Kidney (tissue), 14 donors: Measurements from ENCODE around the gene CARHSP1. TPM values are rescaled to one million over a fixed set of nuclear protein-coding genes. Genes with fewer than 3 reads are reported as not detected.

Source experiments
- DNase-seq, 5 donors: peaks; one replicate each; pipeline ENCODE4 v3.0.0-alpha.2; 2013 to 2020
- FAIRE-seq: peaks from 2 replicates; lab custom pipeline; 2012; peaks lifted over from hg19 to GRCh38; lab: Jason Lieb, UNC
- H3K27ac ChIP-seq, 2 donors: one replicate each; pipeline ENCODE4 v1.7.0; 2013; ENCODE audit warnings: low read depth in 2 of 2, low read length in 2 of 2, inconsistent platforms in 1 of 2
- H3K27me3 ChIP-seq: one replicate; pipeline ENCODE4 v1.7.1; 2013; ENCODE audit warnings: low read length, inconsistent platforms; ENCODE audit not compliant: control insufficient read depth, insufficient read depth
- H3K36me3 ChIP-seq, 3 donors: one replicate each; pipeline versions ENCODE4 v1.7.0 to v1.7.1; 2013; ENCODE audit warnings: low read length in 3 of 3, control low read depth in 1 of 3, inconsistent platforms in 1 of 3; ENCODE audit not compliant: insufficient read depth in 3 of 3, control insufficient read depth in 2 of 3
- H3K4me1 ChIP-seq, 3 donors: one replicate each; pipeline versions ENCODE4 v1.7.0 to v1.7.1; 2013; ENCODE audit warnings: low read length in 3 of 3, inconsistent platforms in 1 of 3, low read depth in 1 of 3; ENCODE audit not compliant: control insufficient read depth in 2 of 3, insufficient read depth in 2 of 3
- H3K4me3 ChIP-seq, 3 donors: one replicate each; pipeline versions ENCODE4 v1.7.0 to v1.8.1; 2013; ENCODE audit warnings: low read length in 3 of 3, control low read depth in 1 of 3, inconsistent platforms in 1 of 3
- H3K9ac ChIP-seq, 3 donors: one replicate each; pipeline versions ENCODE4 v1.7.0 to v1.7.1; 2013; ENCODE audit warnings: low read length in 3 of 3, control low read depth in 1 of 3, inconsistent platforms in 1 of 3
- H3K9me3 ChIP-seq, 3 donors: one replicate each; pipeline versions ENCODE4 v1.7.0 to v1.7.1; 2013; ENCODE audit warnings: low read length in 3 of 3, control low read depth in 1 of 3, inconsistent platforms in 1 of 3; ENCODE audit not compliant: control insufficient read depth in 2 of 3, insufficient read depth in 1 of 3
- CTCF ChIP-seq: IDR thresholded peaks from 3 replicates; pipeline ENCODE4 v1.5.1; 2012; ENCODE audit warnings: mild to moderate bottlenecking, moderate library complexity, borderline replicate concordance; ENCODE audit not compliant: insufficient read depth; ENCODE audit errors: extremely low read depth
- intact Hi-C: fragments of 100-400 bp; cut with DNase I; formaldehyde crosslinking; loops from one replicate; pipeline ENCODE4 v1.11.1; 2022
- polyA plus RNA-seq: library from polyadenylated mRNA; stranded (reverse); fragments of 350-450 nt; fragmentation: Illumina TruSeq; extraction: RNeasy Lipid Tissue Mini Kit (QIAGEN cat#74804); gene quantifications from one replicate; pipeline ENCODE4 v1.2.3, GENCODE V29; 2014; ENCODE audit warnings: low read depth, low replicate concordance; ENCODE audit not compliant: insufficient read depth
- total RNA-seq: library from RNA; stranded (reverse); fragmentation: NEBNext Ultra II Directional; extraction: Animal tissue kit (Norgen Biotek cat#: 25700); gene quantifications from one replicate; pipeline ENCODE4 v1.2.1, GENCODE V29; 2021
- donor health status: control.
- donor health status: control.
- donor health status: control.
- donor health status: control.
- donor health status: control.
- donor health status: DM: yes; HTN: yes; CAD: no.
- donor health status: Normal renal cell carcinoma (clear cell type).

The CARHSP1 gene
- total and polyA plus RNA-seq, 2 donors from 2014 or later = 130 to 134 TPM

GRCh38 chr16:8819411-8820034, 49.3 kb downstream of the CARHSP1 start:
- no peak for DNase-seq
- intact Hi-C loops = no loop called here
- Histone ChIP-seq H3K27ac (no peak overlapping the region), H3K4me1 (no peaks in the 10 kb centered on the region), H3K9ac (no peak overlapping the region), H3K9me3 (no peaks in the 10 kb centered on the region), H3K36me3 (peaks cover 4 to 7% (median 6%) of the 10 kb centered on the region in 3 donors), H3K27me3 (no peaks in the 10 kb centered on the region), H3K4me3 (no peak overlapping the region)
- FAIRE-seq = no peak
- no peak for TF ChIP-seq CTCF

DNA sequence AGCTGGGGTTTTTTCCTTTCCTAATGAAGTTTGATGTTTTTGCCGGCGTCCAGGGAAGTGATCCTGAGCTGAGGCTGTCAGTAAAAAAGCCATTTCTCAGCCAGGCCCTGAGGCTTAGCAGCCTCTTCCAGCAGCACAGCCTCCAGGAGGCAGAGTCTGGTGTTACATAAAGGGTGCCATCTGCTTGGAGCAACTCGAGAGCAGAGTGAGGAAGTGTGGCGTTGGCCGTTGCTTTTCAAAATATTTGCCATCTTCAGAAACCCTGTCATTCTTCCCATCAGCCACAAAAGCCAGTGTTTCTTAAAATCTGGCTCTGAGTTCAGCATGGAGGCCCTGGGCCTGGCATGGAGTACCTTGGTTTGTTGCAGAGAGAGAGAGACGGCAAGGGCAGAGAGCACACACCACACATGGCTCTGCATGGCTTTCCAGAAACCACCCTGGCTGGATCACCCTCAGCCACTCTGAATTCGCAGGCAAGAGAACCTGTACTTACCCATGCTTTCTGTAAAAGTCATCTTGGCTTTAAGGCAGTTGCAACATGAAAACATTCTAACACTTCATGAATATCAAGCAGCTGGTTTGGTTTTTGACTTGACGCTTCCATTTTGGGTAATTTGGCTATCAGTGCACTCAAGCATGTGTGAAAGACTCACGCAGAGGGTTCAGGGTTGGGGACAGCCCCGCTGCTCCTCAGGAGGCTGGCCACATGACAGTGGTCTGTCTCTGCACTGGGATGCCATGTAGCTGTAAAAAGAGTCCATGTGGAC, 50.1 kb downstream of the CARHSP1 start:
- H3K9me3 ChIP-seq = no peaks in the 10 kb centered on the region
- H3K4me3 ChIP-seq = no peak overlapping the region
- no peaks in the 10 kb centered on the region for H3K4me1 ChIP-seq
- DNase-seq (no peak), FAIRE-seq (no peak)
- H3K36me3 ChIP-seq = peaks cover 4 to 13% (median 10%) of the 10 kb centered on the region in 3 donors
- intact Hi-C loops = no loop called here
- no peaks in the 10 kb centered on the region for H3K27me3 ChIP-seq
- H3K27ac ChIP-seq = no peak overlapping the region
- H3K9ac ChIP-seq = no peak overlapping the region
- no peak for TF ChIP-seq CTCF

DNA sequence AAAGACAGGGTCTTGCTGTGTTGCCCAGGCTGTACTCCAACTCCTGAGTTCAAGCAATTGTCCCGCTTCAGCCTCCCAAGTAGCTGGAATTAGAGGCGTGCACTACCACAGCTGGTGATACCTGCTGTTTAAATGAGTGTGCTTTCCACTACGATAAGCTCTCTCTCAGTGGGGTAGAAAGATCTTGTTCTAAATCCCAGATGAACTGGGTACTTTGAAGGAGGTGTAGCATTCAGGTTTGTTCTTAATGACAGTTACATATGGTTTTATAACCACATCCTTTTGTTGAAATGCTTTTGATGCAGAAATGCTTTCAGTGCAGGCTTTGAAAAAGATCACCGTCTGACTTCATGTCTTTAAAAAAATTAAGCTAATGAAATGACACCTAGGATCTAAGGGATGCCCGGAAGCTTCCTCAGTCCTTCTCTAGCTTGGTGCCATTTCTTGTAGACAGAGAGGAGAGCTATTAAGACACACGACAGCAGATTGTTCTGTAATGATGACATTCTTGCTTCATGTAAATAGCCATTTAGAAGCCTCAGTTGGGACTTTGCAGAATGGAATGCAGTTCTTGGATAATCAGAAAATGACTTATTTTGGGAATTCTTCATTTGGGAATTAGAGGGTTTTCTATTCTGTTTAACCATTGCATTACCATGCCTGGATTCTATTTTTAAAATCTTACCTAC, 51.7 kb downstream of the CARHSP1 start:
- Histone ChIP-seq H3K9me3 (no peaks in the 10 kb centered on the region), H3K4me1 (no peaks in the 10 kb centered on the region), H3K27ac (no peak overlapping the region), H3K27me3 (no peaks in the 10 kb centered on the region), H3K4me3 (no peak overlapping the region), H3K9ac (no peak overlapping the region), H3K36me3 (peaks cover 4 to 28% (median 25%) of the 10 kb centered on the region in 3 donors)
- intact Hi-C loops = no loop called here
- TF ChIP-seq CTCF = no peak
- DNase-seq = no peak
- no peak for FAIRE-seq
